Astrocyte of the cerebellum (primary cell): Measurements from ENCODE around the gene F12.

Experiments
- DNase-seq: peaks from one replicate; pipeline ENCODE4 v3.0.0-alpha.2; 2011; ENCODE audit warnings: low read depth
- H3K4me3 ChIP-seq: 2 replicates; pipeline ENCODE4 v1.5.1; 2011; ENCODE audit warnings: mild to moderate bottlenecking, low read depth, low read length, moderate library complexity
- in situ Hi-C: cut with HindIII; loops from 2 replicates; pipeline ENCODE4 v1.10.0; 2017; ENCODE audit warnings: low sequenced_read_pairs
- TF ChIP-seq, protein P1 (sequence below): IDR thresholded peaks from 2 replicates; pipeline ENCODE4 v1.5.1; 2012; ENCODE audit warnings: low read length, low read depth, moderate library complexity, mild to moderate bottlenecking; ENCODE audit errors: missing control alignments

Gene F12

DNA sequence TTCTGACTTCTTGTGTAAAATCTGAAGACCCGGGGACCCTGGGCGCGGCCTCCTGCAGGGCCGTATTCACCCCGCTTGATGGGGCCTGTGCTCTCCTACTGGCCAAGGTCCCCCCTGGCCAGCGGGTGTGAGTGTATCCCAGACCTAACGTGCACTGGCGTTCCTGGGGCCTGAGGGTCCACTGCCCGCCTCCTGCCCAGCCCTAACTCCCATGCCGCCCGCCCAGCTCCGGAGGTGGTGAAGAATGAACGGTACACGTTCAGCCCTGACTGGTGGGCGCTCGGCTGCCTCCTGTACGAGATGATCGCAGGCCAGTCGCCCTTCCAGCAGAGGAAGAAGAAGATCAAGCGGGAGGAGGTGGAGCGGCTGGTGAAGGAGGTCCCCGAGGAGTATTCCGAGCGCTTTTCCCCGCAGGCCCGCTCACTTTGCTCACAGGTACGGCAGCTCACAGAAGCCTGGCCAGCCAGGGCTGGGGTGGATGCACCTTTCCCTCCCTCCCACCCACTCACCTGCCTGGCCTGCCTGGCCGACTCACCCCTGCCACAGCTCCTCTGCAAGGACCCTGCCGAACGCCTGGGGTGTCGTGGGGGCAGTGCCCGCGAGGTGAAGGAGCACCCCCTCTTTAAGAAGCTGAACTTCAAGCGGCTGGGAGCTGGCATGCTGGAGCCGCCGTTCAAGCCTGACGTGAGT is 26.6 kb upstream of the F12 start:
- in situ Hi-C loops, result no loop called here
- DNase-seq, result no peak
- TF ChIP-seq, protein P1, sequence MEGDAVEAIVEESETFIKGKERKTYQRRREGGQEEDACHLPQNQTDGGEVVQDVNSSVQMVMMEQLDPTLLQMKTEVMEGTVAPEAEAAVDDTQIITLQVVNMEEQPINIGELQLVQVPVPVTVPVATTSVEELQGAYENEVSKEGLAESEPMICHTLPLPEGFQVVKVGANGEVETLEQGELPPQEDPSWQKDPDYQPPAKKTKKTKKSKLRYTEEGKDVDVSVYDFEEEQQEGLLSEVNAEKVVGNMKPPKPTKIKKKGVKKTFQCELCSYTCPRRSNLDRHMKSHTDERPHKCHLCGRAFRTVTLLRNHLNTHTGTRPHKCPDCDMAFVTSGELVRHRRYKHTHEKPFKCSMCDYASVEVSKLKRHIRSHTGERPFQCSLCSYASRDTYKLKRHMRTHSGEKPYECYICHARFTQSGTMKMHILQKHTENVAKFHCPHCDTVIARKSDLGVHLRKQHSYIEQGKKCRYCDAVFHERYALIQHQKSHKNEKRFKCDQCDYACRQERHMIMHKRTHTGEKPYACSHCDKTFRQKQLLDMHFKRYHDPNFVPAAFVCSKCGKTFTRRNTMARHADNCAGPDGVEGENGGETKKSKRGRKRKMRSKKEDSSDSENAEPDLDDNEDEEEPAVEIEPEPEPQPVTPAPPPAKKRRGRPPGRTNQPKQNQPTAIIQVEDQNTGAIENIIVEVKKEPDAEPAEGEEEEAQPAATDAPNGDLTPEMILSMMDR, result no peak
- no peak overlapping the region for H3K4me3 ChIP-seq

- DNase-seq, result no peak
- in situ Hi-C loops, result no loop called here
- TF ChIP-seq, protein P1, result no peak
- no peak overlapping the region for H3K4me3 ChIP-seq
Observed at GRCh38 chr5:177434942-177435738, 25.8 kb upstream of the F12 start.

GRCh38 chr5:177434437-177434836 is 25.1 kb upstream of the F12 start:
- DNase-seq, result no peak
- H3K4me3 ChIP-seq, result no peak overlapping the region
- in situ Hi-C loops, result no loop called here
- TF ChIP-seq, protein P1, result no peak

DNA sequence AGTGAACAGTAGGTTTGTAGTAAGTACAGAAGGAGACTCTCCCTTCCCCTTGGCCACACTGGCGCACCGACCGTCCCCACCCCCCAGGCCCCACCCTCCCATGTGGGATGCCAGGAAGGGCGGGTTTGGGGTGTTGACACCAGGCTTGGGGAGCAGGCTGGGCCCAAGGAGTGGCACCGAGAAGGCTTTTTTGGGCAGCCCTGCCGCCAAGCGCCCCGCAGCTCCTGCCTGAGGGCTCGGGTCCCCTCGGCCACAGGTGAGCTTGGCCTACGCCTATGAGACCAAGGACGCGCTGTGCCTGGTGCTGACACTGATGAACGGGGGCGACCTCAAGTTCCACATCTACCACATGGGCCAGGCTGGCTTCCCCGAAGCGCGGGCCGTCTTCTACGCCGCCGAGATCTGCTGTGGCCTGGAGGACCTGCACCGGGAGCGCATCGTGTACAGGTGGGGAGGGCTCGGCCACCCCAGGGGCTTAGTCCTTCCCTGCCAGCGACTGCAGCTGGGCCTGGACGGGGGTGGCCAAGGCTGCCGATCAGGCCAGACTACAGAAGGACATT is 24.4 kb upstream of the F12 start:
- in situ Hi-C loops, result no loop called here
- TF ChIP-seq, protein P1, result no peak
- DNase-seq, result no peak
- H3K4me3 ChIP-seq, result no peak overlapping the region

- no peak for DNase-seq
- in situ Hi-C loops, result no loop called here
- no peak overlapping the region for H3K4me3 ChIP-seq
- TF ChIP-seq, protein P1, result no peak
Observed at GRCh38 chr5:177432839-177433657, 23.7 kb upstream of the F12 start.
